ENCODE data around the gene PPP1CA. TPM values are rescaled to one million over a fixed set of nuclear protein-coding genes. Genes with fewer than 3 reads are reported as not detected.

The PPP1CA gene
- total RNA-seq, 1 experiment from 2014 or later: 238 TPM

GRCh38 chr11:67423891-67424613, 22.4 kb upstream of the PPP1CA start:
- DNase-seq (ENCODE audit: low read depth, low spot score) (no peak), ATAC-seq (no peak)
- Histone ChIP-seq H3K36me3 (ENCODE audit: control insufficient read depth in 1 of 2, insufficient read depth in 2 of 2, low read length in 2 of 2) (no peaks in the 10 kb centered on the region), H3K79me2 (ENCODE audit: insufficient read depth, low read length) (peaks cover 8% of the 10 kb centered on the region), H3K4me2 (ENCODE audit: low read length) (no peak overlapping the region), H3K27ac (ENCODE audit: low read depth, low read length) (no peak overlapping the region), H3K27me3 (ENCODE audit: insufficient read depth, low read length) (no peaks in the 10 kb centered on the region), H3K9me3 (ENCODE audit: control insufficient read depth in 1 of 2, insufficient read depth in 1 of 2, low read depth in 1 of 2, low read length in 2 of 2) (no peaks in the 10 kb centered on the region), H3K4me1 (ENCODE audit: control insufficient read depth in 1 of 2, insufficient read depth in 2 of 2, low read length in 2 of 2) (peaks cover 11 to 31% of the 10 kb centered on the region in 2 experiments; a peak in 3 of 4 replicates), H3K4me3 (replicated peaks in 1 of 2; ENCODE audit: low read depth in 1 of 2, low read length in 2 of 2) (no peak overlapping the region), H2AFZ (ENCODE audit: low read depth, low read length, poor library complexity, severe bottlenecking) (no peak overlapping the region), H4K20me1 (ENCODE audit: insufficient read depth) (no peaks in the 10 kb centered on the region), H3K9me2 (ENCODE audit: insufficient read depth) (no peaks in the 10 kb centered on the region), H3K9ac (ENCODE audit: low read length) (no peak overlapping the region)
- TF ChIP-seq FOSL1 (IDR thresholded peaks at IDR 0.05; ENCODE audit: low read depth) (no peak), ELF1 (IDR thresholded peaks at IDR 0.05; ENCODE audit: borderline replicate concordance, low read depth) (no peak), TCF7L2 (IDR thresholded peaks at IDR 0.05; ENCODE audit: borderline replicate concordance, extremely low read depth, insufficient read depth, insufficient read length) (no peak), SP1 (IDR thresholded peaks at IDR 0.05; ENCODE audit: low read depth) (no peak)
- RAD21 ChIA-PET (ENCODE audit: low non-redundant PET in 1 of 2, low total read pairs in 2 of 2, uncharacterized antibody in 2 of 2, unreplicated experiment in 2 of 2): no interaction called here
- POLR2A ChIA-PET: no interaction called here
- CTCF ChIA-PET: interaction anchor here (1.3 kb wide), 1 partner anchor 22 kb away, joined by 5 read pairs; the partner anchor contains the start of gene PPP1CA
- intact Hi-C loops (cut with micrococcal nuclease): no loop called here
- no TSS peak for BruUV-seq (replicated peaks)

DNA sequence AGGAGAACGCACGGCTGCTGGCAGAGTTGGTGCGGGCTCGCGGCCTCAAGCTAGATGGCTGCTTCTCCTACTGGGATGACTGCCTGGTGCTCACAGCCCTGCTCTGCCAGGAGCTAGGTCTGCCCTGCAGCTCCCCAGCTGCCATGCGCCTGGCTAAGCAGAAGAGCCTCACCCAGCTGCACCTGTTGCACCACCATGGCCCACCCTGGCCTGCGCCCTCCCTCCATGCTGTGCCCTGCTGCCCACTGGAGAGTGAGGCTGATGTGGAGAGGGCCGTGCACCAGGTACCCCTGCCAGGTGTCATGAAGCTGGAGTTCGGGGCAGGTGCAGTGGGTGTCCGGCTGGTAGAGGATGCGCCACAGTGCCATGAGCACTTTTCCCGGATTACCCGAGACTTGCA, 21.8 kb upstream of the PPP1CA start:
- H3K79me2 ChIP-seq (ENCODE audit: insufficient read depth, low read length): peaks cover 2% of the 10 kb centered on the region
- intact Hi-C loops (cut with micrococcal nuclease): no loop called here
- H3K9ac ChIP-seq (ENCODE audit: low read length): no peak overlapping the region
- H3K27me3 ChIP-seq (ENCODE audit: insufficient read depth, low read length): no peaks in the 10 kb centered on the region
- CTCF ChIA-PET: no interaction called here
- peaks cover 11 to 29% of the 10 kb centered on the region in 2 experiments; a peak in 3 of 4 replicates for H3K4me1 ChIP-seq (ENCODE audit: control insufficient read depth in 1 of 2, insufficient read depth in 2 of 2, low read length in 2 of 2)
- H3K27ac ChIP-seq (ENCODE audit: low read depth, low read length): no peak overlapping the region
- H3K9me2 ChIP-seq (ENCODE audit: insufficient read depth): no peaks in the 10 kb centered on the region
- ATAC-seq (no peak), DNase-seq (ENCODE audit: low read depth, low spot score) (no peak)
- no peaks in the 10 kb centered on the region for H4K20me1 ChIP-seq (ENCODE audit: insufficient read depth)
- H3K4me3 ChIP-seq (replicated peaks in 1 of 2; ENCODE audit: low read depth in 1 of 2, low read length in 2 of 2): no peak overlapping the region
- POLR2A ChIA-PET: interaction anchor here (1.2 kb wide), 1 partner anchor 22 kb away, joined by 3 read pairs; the partner anchor contains the start of gene PPP1CA
- no peak overlapping the region for H2AFZ ChIP-seq (ENCODE audit: low read depth, low read length, poor library complexity, severe bottlenecking)
- RAD21 ChIA-PET (ENCODE audit: low non-redundant PET in 1 of 2, low total read pairs in 2 of 2, uncharacterized antibody in 2 of 2, unreplicated experiment in 2 of 2): no interaction called here
- no peak overlapping the region for H3K4me2 ChIP-seq (ENCODE audit: low read length)
- no TSS peak for BruUV-seq (replicated peaks)
- H3K36me3 ChIP-seq (ENCODE audit: control insufficient read depth in 1 of 2, insufficient read depth in 2 of 2, low read length in 2 of 2): no peaks in the 10 kb centered on the region
- H3K9me3 ChIP-seq (ENCODE audit: control insufficient read depth in 1 of 2, insufficient read depth in 1 of 2, low read depth in 1 of 2, low read length in 2 of 2): no peaks in the 10 kb centered on the region
- TF ChIP-seq SP1 (IDR thresholded peaks at IDR 0.05; ENCODE audit: low read depth) (no peak), CEBPB (IDR thresholded peaks at IDR 0.05; ENCODE audit: low read depth) (no peak), ELF1 (IDR thresholded peaks at IDR 0.05; ENCODE audit: borderline replicate concordance, low read depth) (no peak), ZFX (IDR thresholded peaks at IDR 0.05) (no peak), POLR2AphosphoS5 (IDR thresholded peaks at IDR 0.05; ENCODE audit: low read depth, low read length) (no peak), SRF (IDR thresholded peaks at IDR 0.05; ENCODE audit: low read depth) (no peak), ZNF274 (IDR thresholded peaks at IDR 0.05; ENCODE audit: low read depth, low read length) (no peak), SIN3A (IDR thresholded peaks at IDR 0.05; ENCODE audit: low read depth) (no peak), EZH2 (IDR thresholded peaks at IDR 0.05) (no peak), EGR1 (IDR thresholded peaks at IDR 0.05; ENCODE audit: low read depth) (no peak), MAX (IDR thresholded peaks at IDR 0.05) (no peak), TCF7L2 (IDR thresholded peaks at IDR 0.05; ENCODE audit: borderline replicate concordance, extremely low read depth, insufficient read depth, insufficient read length) (no peak), ATF3 (IDR thresholded peaks at IDR 0.05) (no peak), RAD21 (IDR thresholded peaks at IDR 0.05; ENCODE audit: low read depth) (no peak)
- TF ChIP-seq, protein P1, sequence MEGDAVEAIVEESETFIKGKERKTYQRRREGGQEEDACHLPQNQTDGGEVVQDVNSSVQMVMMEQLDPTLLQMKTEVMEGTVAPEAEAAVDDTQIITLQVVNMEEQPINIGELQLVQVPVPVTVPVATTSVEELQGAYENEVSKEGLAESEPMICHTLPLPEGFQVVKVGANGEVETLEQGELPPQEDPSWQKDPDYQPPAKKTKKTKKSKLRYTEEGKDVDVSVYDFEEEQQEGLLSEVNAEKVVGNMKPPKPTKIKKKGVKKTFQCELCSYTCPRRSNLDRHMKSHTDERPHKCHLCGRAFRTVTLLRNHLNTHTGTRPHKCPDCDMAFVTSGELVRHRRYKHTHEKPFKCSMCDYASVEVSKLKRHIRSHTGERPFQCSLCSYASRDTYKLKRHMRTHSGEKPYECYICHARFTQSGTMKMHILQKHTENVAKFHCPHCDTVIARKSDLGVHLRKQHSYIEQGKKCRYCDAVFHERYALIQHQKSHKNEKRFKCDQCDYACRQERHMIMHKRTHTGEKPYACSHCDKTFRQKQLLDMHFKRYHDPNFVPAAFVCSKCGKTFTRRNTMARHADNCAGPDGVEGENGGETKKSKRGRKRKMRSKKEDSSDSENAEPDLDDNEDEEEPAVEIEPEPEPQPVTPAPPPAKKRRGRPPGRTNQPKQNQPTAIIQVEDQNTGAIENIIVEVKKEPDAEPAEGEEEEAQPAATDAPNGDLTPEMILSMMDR (IDR thresholded peaks at IDR 0.05 in 2 of 3, conservative IDR thresholded peaks at IDR 0.05 in 1 of 3; ENCODE audit: borderline replicate concordance in 1 of 3, insufficient read depth in 1 of 3, low read depth in 2 of 3, low read length in 2 of 3): no peak
